ENCODE data around the gene PDE8B. TPM values are rescaled to one million over a fixed set of nuclear protein-coding genes. Genes with fewer than 3 reads are reported as not detected.
A peak's percentile ranks its signal among the peaks of the same experiment; 100 is the strongest.

The PDE8B gene
- total and polyA plus RNA-seq, 12 donors = 0.27 to 5.6 (median 1.4) TPM

DNA sequence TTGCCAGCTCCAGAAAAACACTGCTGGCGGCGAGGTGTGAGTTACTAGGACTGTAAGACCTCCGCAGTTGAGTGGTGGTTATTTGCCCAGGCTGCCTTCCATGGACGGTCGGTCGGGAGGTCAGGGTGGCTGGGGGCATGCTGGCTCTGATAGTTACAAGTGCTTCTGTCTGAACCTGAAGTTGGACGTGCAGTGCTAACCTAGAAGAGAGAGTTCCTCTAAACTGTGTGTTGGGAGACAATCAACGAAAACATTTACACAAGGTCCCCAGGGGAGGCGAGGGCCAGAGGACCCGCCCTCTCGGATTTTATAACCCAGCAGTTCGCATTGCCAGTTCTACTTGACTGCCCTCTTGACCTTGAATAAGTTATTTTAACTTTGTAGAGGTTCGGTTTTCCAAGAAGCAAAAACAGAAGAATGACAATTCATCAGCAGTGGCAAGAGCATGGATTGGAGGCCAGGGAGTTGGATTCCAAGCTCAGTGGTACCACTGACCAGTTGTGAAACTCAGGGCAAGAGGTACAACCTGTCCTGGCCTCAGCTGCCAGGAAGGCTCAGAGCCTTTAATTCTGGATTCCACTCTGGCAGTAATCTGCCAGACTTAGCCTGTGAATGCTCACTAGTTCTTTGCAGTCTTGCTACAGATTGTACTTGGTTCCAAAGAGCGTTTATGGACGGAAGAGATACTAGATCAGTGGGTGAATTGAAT lies 28.7 kb upstream of the PDE8B start:
- Histone ChIP-seq H3K36me3 (no peaks in the 10 kb centered on the region), H3K27me3 (peaks cover 4 to 60% (median 23%) of the 10 kb centered on the region in 7 donors), H3K4me3 (no peak overlapping the region), H3K9me3 (peaks cover 0 to 6% (median 0%) of the 10 kb centered on the region in 11 donors), H3K4me1 (peaks cover 4 to 23% (median 8%) of the 10 kb centered on the region in 9 donors), H3K27ac (no peak overlapping the region)
- intact Hi-C loops (cut with DNase I) = no loop called here
- TF ChIP-seq CTCF (IDR thresholded peaks at IDR 0.05) = no peak
- WGBS, 2 donors = 57 to 63% methylated on average over 15 of the region's 15 CpGs
- DNase-seq = no peak
- ATAC-seq = peak in 4 of 8 donors; percentile 24 to 53 (median 36)

DNA sequence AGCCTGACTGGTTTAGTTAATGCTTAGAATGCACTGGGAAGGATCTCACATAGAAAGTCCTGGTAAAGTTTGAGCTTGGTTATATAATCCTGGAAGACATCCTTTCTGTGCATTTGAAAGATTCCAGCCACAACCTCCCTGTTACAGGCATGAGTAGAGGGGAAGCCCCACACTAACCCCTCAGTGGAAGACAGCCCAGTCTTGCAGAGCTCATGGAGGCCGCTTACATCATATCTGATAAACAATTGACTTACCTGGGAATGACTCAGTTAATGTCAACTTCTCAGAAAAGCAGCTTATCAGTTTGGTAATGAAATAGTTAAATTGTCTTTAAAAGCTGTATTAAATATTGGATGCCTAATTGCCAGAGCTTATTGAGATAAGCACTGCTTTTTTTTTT lies 28.1 kb upstream of the PDE8B start:
- no peak for DNase-seq
- H3K9me3 ChIP-seq = peaks cover 0 to 6% (median 0%) of the 10 kb centered on the region in 11 donors
- intact Hi-C loops (cut with DNase I) = no loop called here
- no peak overlapping the region for H3K4me3 ChIP-seq
- H3K36me3 ChIP-seq = no peaks in the 10 kb centered on the region
- peaks cover 4 to 23% (median 8%) of the 10 kb centered on the region in 9 donors for H3K4me1 ChIP-seq
- no peak for ATAC-seq
- no peak for TF ChIP-seq CTCF (IDR thresholded peaks at IDR 0.05)
- 93 to 96% methylated on average over 1 of the region's 1 CpG for WGBS, 2 donors
- peaks cover 4 to 57% (median 23%) of the 10 kb centered on the region in 7 donors for H3K27me3 ChIP-seq
- H3K27ac ChIP-seq = no peak overlapping the region

- Histone ChIP-seq H3K4me1 (peaks cover 0 to 4% (median 0%) of the 10 kb centered on the region in 9 donors), H3K27me3 (peaks cover 0 to 20% (median 0%) of the 10 kb centered on the region in 7 donors), H3K4me3 (no peak overlapping the region), H3K36me3 (no peaks in the 10 kb centered on the region), H3K27ac (no peak overlapping the region), H3K9me3 (peaks cover 0 to 6% (median 0%) of the 10 kb centered on the region in 11 donors)
- no peak for ATAC-seq
- intact Hi-C loops (cut with DNase I) = no loop called here
- 83 to 89% methylated on average over 2 of the region's 2 CpGs for WGBS, 2 donors
- TF ChIP-seq CTCF (IDR thresholded peaks at IDR 0.05) = no peak
- no peak for DNase-seq
Observed at GRCh38 chr5:77186652-77187370, 23.7 kb upstream of the PDE8B start.

DNA sequence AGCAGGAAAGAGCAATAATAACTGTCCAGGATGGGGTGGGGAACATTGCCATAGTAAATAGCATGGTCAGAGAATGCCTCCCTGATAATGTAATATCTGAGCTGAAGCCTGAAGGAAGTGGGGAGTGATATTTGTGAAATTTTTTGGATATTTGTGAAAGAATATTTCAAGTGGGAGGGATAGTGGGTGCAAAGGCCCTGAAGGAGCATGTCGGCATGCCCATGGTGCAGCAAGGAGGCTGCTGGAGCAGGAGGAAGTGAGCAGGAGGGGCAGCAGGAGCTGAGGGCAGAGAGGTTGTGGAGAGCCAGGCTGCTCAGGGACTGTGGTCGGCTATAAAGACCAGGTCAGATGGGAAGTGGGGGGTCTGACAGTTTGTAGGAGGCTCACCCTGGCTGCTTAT lies 21.1 kb upstream of the PDE8B start:
- no peak for TF ChIP-seq CTCF (IDR thresholded peaks at IDR 0.05)
- peaks cover 0 to 9% (median 0%) of the 10 kb centered on the region in 11 donors for H3K9me3 ChIP-seq
- no peak for DNase-seq
- 79 to 84% methylated on average over 2 of the region's 2 CpGs for WGBS, 2 donors
- H3K4me3 ChIP-seq = no peak overlapping the region
- H3K27me3 ChIP-seq = peaks cover 0 to under 1% (median 0%) of the 10 kb centered on the region in 7 donors
- ATAC-seq = no peak
- intact Hi-C loops (cut with DNase I) = no loop called here
- no peak overlapping the region for H3K27ac ChIP-seq
- H3K36me3 ChIP-seq = no peaks in the 10 kb centered on the region
- no peaks in the 10 kb centered on the region for H3K4me1 ChIP-seq

All from heart right ventricle (tissue), 16 donors.